BLaER1 treated with 17β-estradiol and CSF1 and Interleukin-3, amounts not matched to agents 10 nM and 100 nM (cell line): ENCODE data around the gene CALML5.
A peak's percentile ranks its signal among the peaks of the same experiment; 100 is the strongest.

Experiments used
- H3K27ac ChIP-seq, 11 experiments: shearing (Covaris generic); formaldehyde crosslinking; 2 replicates each; pipeline ENCODE4 v1.8.1; 2022
- H3K27me3 ChIP-seq, 11 experiments: shearing (Covaris generic); formaldehyde crosslinking; 2 replicates each; pipeline ENCODE4 v1.8.1; 2022
- H3K36me3 ChIP-seq, 11 experiments: shearing (Covaris generic); formaldehyde crosslinking; 2 replicates each; pipeline ENCODE4 v1.8.1; 2022
- H3K4me1 ChIP-seq, 10 experiments: shearing (Covaris generic); formaldehyde crosslinking; 2 replicates each; pipeline ENCODE4 v1.8.1; 2022
- H3K4me2 ChIP-seq, 11 experiments: shearing (Covaris generic); formaldehyde crosslinking; 2 replicates each; pipeline ENCODE4 v1.8.1; 2022
- H3K4me3 ChIP-seq, 10 experiments: shearing (Covaris generic); formaldehyde crosslinking; 2 replicates each; pipeline ENCODE4 v1.8.1; 2022
- H3K9ac ChIP-seq, 11 experiments: shearing (Covaris generic); formaldehyde crosslinking; 2 replicates each; pipeline ENCODE4 v1.8.1; 2022
- H3K9me3 ChIP-seq, 11 experiments: shearing (Covaris generic); formaldehyde crosslinking; replicated peaks in 1 of 11; 2 replicates each; pipeline ENCODE4 v1.8.1; 2022
- H4K20me1 ChIP-seq, 11 experiments: shearing (Covaris generic); formaldehyde crosslinking; 2 replicates each; pipeline ENCODE4 v1.8.1; 2022
- Cebpa-rat ChIP-seq, 11 experiments: shearing (Covaris generic); IDR thresholded peaks; 2 replicates each; pipeline ENCODE4 v1.8.1; 2022

CALML5 gene

GRCh38 chr10:5499493-5500140 is at the start of gene CALML5:
Gene CALML5 (minus strand): TSS chr10:5499570. CDS start chr10:5499438, 132 bp downstream.
- no peak within 1 kb of the TSS for H3K4me3 ChIP-seq
- H3K27ac ChIP-seq, result no peak within 1 kb of the TSS
- peaks cover 8 to 18% (median 10%) of the 10 kb centered on the region in 10 experiments; a peak in 17 of 20 replicates for H3K4me1 ChIP-seq
- no peak within 1 kb of the TSS for H3K4me2 ChIP-seq
- H4K20me1 ChIP-seq, result no peaks in the 10 kb centered on the region; a peak in 1 of 22 replicates
- H3K36me3 ChIP-seq, result no peaks in the 10 kb centered on the region
- no peaks in the 10 kb centered on the region for H3K27me3 ChIP-seq
- H3K9ac ChIP-seq, result no peak within 1 kb of the TSS
- H3K9me3 ChIP-seq, result no peaks in the 10 kb centered on the region
- TF ChIP-seq Cebpa-rat (IDR thresholded peaks at IDR 0.05), result no peak

- no peak for TF ChIP-seq Cebpa-rat (IDR thresholded peaks at IDR 0.05)
- Histone ChIP-seq H3K9ac (peak overlapping the region in 6 of 11 experiments; percentile 6 to 50 (median 23); a peak in 5 of 22 replicates), H3K4me1 (peaks cover 6 to 25% (median 14%) of the 10 kb centered on the region in 10 experiments; a peak in 16 of 20 replicates), H3K36me3 (no peaks in the 10 kb centered on the region), H3K9me3 (peaks cover 0 to 11% (median 6%) of the 10 kb centered on the region in 11 experiments; a peak in 14 of 22 replicates), H3K27ac (peak overlapping the region in 5 of 11 experiments; percentile 31 to 55 (median 50); a peak in 8 of 22 replicates), H3K27me3 (no peaks in the 10 kb centered on the region), H3K4me2 (peak overlapping the region; percentile 7 to 64 (median 56); a peak in 20 of 22 replicates), H3K4me3 (peak overlapping the region in 1 of 10 experiments; percentile 32; a peak in 2 of 20 replicates), H4K20me1 (no peaks in the 10 kb centered on the region)
These were observed 48.7 kb upstream of the CALML5 start for GRCh38 chr10:5547931-5548660.

- peak overlapping the region in 1 of 10 experiments; percentile 32; a peak in 2 of 20 replicates for H3K4me3 ChIP-seq
- no peaks in the 10 kb centered on the region for H3K27me3 ChIP-seq
- TF ChIP-seq Cebpa-rat (IDR thresholded peaks at IDR 0.05), result no peak
- H4K20me1 ChIP-seq, result no peaks in the 10 kb centered on the region
- H3K36me3 ChIP-seq, result no peaks in the 10 kb centered on the region
- H3K27ac ChIP-seq, result peak overlapping the region in 4 of 11 experiments; percentile 31 to 55 (median 52); a peak in 6 of 22 replicates
- H3K4me2 ChIP-seq, result peak overlapping the region; percentile 7 to 64 (median 56); a peak in 20 of 22 replicates
- peak overlapping the region in 6 of 11 experiments; percentile 6 to 50 (median 23); a peak in 5 of 22 replicates for H3K9ac ChIP-seq
- H3K4me1 ChIP-seq, result peaks cover 6 to 25% (median 14%) of the 10 kb centered on the region in 10 experiments; a peak in 16 of 20 replicates
- peaks cover 5 to 16% (median 11%) of the 10 kb centered on the region in 11 experiments; a peak in 21 of 22 replicates for H3K9me3 ChIP-seq
These were observed 48.2 kb upstream of the CALML5 start for GRCh38 chr10:5547681-5547930.

- H3K27ac ChIP-seq, result peak overlapping the region in 1 of 11 experiments; percentile 53; a peak in 1 of 22 replicates
- H3K9me3 ChIP-seq, result peaks cover 10 to 22% (median 16%) of the 10 kb centered on the region in 11 experiments
- no peaks in the 10 kb centered on the region for H3K36me3 ChIP-seq
- H3K4me2 ChIP-seq, result peak overlapping the region in 10 of 11 experiments; percentile 30 to 64 (median 56); a peak in 13 of 22 replicates
- H4K20me1 ChIP-seq, result no peaks in the 10 kb centered on the region
- H3K9ac ChIP-seq, result no peak overlapping the region
- TF ChIP-seq Cebpa-rat (IDR thresholded peaks at IDR 0.05), result peak in 2 of 11 experiments; percentile 25 to 53; a peak in 2 of 22 replicates
- H3K4me3 ChIP-seq, result no peak overlapping the region
- H3K27me3 ChIP-seq, result no peaks in the 10 kb centered on the region
- H3K4me1 ChIP-seq, result peaks cover 6 to 23% (median 13%) of the 10 kb centered on the region in 10 experiments; a peak in 16 of 20 replicates
These were observed 47.7 kb upstream of the CALML5 start for GRCh38 chr10:5546891-5547680.

GRCh38 chr10:5545778-5546710 is 46.7 kb upstream of the CALML5 start:
- Histone ChIP-seq H3K4me1 (peaks cover 0 to 15% (median 5%) of the 10 kb centered on the region in 10 experiments; a peak in 9 of 20 replicates), H4K20me1 (no peaks in the 10 kb centered on the region), H3K4me2 (no peak overlapping the region), H3K4me3 (no peak overlapping the region), H3K27me3 (no peaks in the 10 kb centered on the region), H3K36me3 (no peaks in the 10 kb centered on the region), H3K9me3 (peaks cover 20 to 31% (median 26%) of the 10 kb centered on the region in 11 experiments), H3K9ac (no peak overlapping the region), H3K27ac (no peak overlapping the region)
- no peak for TF ChIP-seq Cebpa-rat (IDR thresholded peaks at IDR 0.05)

- H3K4me1 ChIP-seq, result peaks cover 0 to 15% (median 5%) of the 10 kb centered on the region in 10 experiments; a peak in 9 of 20 replicates
- no peaks in the 10 kb centered on the region for H3K27me3 ChIP-seq
- no peak for TF ChIP-seq Cebpa-rat (IDR thresholded peaks at IDR 0.05)
- H3K9me3 ChIP-seq, result peaks cover 27 to 37% (median 33%) of the 10 kb centered on the region in 11 experiments
- H3K4me2 ChIP-seq, result no peak overlapping the region
- no peak overlapping the region for H3K4me3 ChIP-seq
- no peak overlapping the region for H3K9ac ChIP-seq
- H3K27ac ChIP-seq, result no peak overlapping the region
- H3K36me3 ChIP-seq, result no peaks in the 10 kb centered on the region
- H4K20me1 ChIP-seq, result no peaks in the 10 kb centered on the region
These were observed 46.0 kb upstream of the CALML5 start for GRCh38 chr10:5545426-5545777.

GRCh38 chr10:5545011-5545410 is 45.6 kb upstream of the CALML5 start:
- Histone ChIP-seq H3K4me1 (peaks cover 0 to 15% (median 5%) of the 10 kb centered on the region in 10 experiments; a peak in 10 of 20 replicates), H3K4me2 (no peak overlapping the region), H3K9me3 (peaks cover 29 to 40% (median 36%) of the 10 kb centered on the region in 11 experiments), H3K4me3 (no peak overlapping the region), H4K20me1 (no peaks in the 10 kb centered on the region), H3K27me3 (no peaks in the 10 kb centered on the region), H3K27ac (no peak overlapping the region), H3K9ac (no peak overlapping the region), H3K36me3 (no peaks in the 10 kb centered on the region)
- no peak for TF ChIP-seq Cebpa-rat (IDR thresholded peaks at IDR 0.05)
